K562 (cell line): ENCODE results near the gene RGS4. TPM values are rescaled to one million over a fixed set of nuclear protein-coding genes. Genes with fewer than 3 reads are reported as not detected.
"Not testable (repeated sequence)": the region's sequence is repeated elsewhere in the genome, so short reads cannot be mapped to it uniquely, and the experiment has no call there.

Experiments used
- ATAC-seq: fragments of 200-7000 bp; cut with Tn5 transposase; 3 replicates; pipeline ENCODE4 v1.9.1; 2020; ENCODE audit warnings: moderate library complexity
- BruUV-seq: library from RNA; stranded (reverse); fragments of 400-500 nt; replicated peaks from 2 replicates; lab custom pipeline; 2021; lab: Mats Ljungman, UMichigan
- CTCF ChIA-PET: fragments of 300-600 bp; formaldehyde crosslinking; extraction: SDS; loops from one replicate; lab custom pipeline; 2021; ENCODE audit warnings: low intra/inter-chr PET ratio; lab: Yijun Ruan, JAX
- POLR2A ChIA-PET: fragments of 300-600, 350-650 bp; sonication (Branson Sonifier 250); formaldehyde crosslinking; extraction: SDS; loops from one replicate; lab custom pipeline; 2021; ENCODE audit warnings: antibody characterized with exemption, inconsistent platforms; lab: Yijun Ruan, JAX
- DNase-seq, 4 experiments: peaks; one replicate each; pipeline versions ENCODE4 v3.0.0 to v3.0.0-alpha.2; 2011 to 2018; ENCODE audit warnings: low spot score in 3 of 4, mixed read lengths in 3 of 4; ENCODE audit errors: extremely low read depth in 1 of 4
- FAIRE-seq: peaks from 2 replicates; lab custom pipeline; 2011; peaks lifted over from hg19 to GRCh38; lab: Jason Lieb, UNC
- H2AFZ ChIP-seq: 2 replicates; pipeline ENCODE4 v1.6.0; 2011; ENCODE audit warnings: low read depth, low read length, control low read depth, inconsistent platforms
- H3K27ac ChIP-seq: fragments of 200-600 bp; 3 replicates; pipeline ENCODE4 v1.8.0; 2011; ENCODE audit warnings: low read depth, mild to moderate bottlenecking, control low read depth, inconsistent platforms, low read length, moderate library complexity, mixed read lengths; ENCODE audit errors: extremely low read depth
- H3K27me3 ChIP-seq, 2 experiments: fragments of 300-600 bp in 1 of 2; 2 replicates in 1 of 2; 3 replicates in 1 of 2; pipeline versions ENCODE4 v1.6.0 to v1.8.0; 2011; ENCODE audit warnings: inconsistent platforms in 2 of 2, low read length in 2 of 2, mild to moderate bottlenecking in 1 of 2, mixed read lengths in 1 of 2, moderate library complexity in 1 of 2; ENCODE audit not compliant: control insufficient read depth in 2 of 2, insufficient read depth in 2 of 2
- H3K36me3 ChIP-seq: fragments of 300-600 bp; 3 replicates; pipeline ENCODE4 v1.8.0; 2011; ENCODE audit warnings: mild to moderate bottlenecking, low read length, inconsistent platforms; ENCODE audit not compliant: control insufficient read depth, insufficient read depth
- H3K4me1 ChIP-seq, 2 experiments: fragments of 200-600 bp in 1 of 2; replicated peaks in 1 of 2; 2 replicates in 1 of 2; 3 replicates in 1 of 2; pipeline versions ENCODE4 v1.5.1 to v1.8.0; 2011; ENCODE audit warnings: inconsistent platforms in 2 of 2, low read length in 2 of 2, mild to moderate bottlenecking in 1 of 2, mixed read lengths in 1 of 2, moderate library complexity in 1 of 2; ENCODE audit not compliant: control insufficient read depth in 2 of 2, insufficient read depth in 2 of 2
- H3K4me2 ChIP-seq: 2 replicates; pipeline ENCODE4 v1.6.1; 2011; ENCODE audit warnings: low read length, control low read depth, inconsistent platforms, mixed read lengths; ENCODE audit not compliant: insufficient read depth
- H3K4me3 ChIP-seq: fragments of 200-600 bp; sonication (generic), shearing (Covaris generic); 2 replicates; pipeline ENCODE4 v1.5.1; 2016; ENCODE audit warnings: control low read depth, inconsistent platforms
- H3K79me2 ChIP-seq: fragments of 200-600 bp; 3 replicates; pipeline ENCODE4 v1.8.0; 2011; ENCODE audit warnings: low read length, inconsistent platforms; ENCODE audit not compliant: control insufficient read depth, insufficient read depth
- H3K9ac ChIP-seq, 2 experiments: 2 replicates each; pipeline versions ENCODE4 v1.6.0 to v1.6.1; 2011; ENCODE audit warnings: low read depth in 2 of 2, low read length in 2 of 2, control low read depth in 1 of 2, inconsistent platforms in 1 of 2, mild to moderate bottlenecking in 1 of 2, mixed read lengths in 1 of 2; ENCODE audit not compliant: insufficient read depth in 1 of 2
- H3K9me1 ChIP-seq: one replicate; pipeline ENCODE4 v1.6.0; 2011; ENCODE audit warnings: inconsistent platforms, mild to moderate bottlenecking, low read length, moderate library complexity; ENCODE audit not compliant: control insufficient read depth, insufficient read depth
- H3K9me3 ChIP-seq: replicated peaks from 2 replicates; pipeline ENCODE4 v1.5.1; 2011; ENCODE audit warnings: low read depth, low read length, inconsistent platforms; ENCODE audit not compliant: control insufficient read depth, insufficient read depth
- H4K20me1 ChIP-seq: replicated peaks from 2 replicates; pipeline ENCODE4 v1.6.1; 2011; ENCODE audit warnings: low read length, inconsistent platforms, mixed read lengths; ENCODE audit not compliant: control insufficient read depth, insufficient read depth
- NCOA6 ChIP-seq: fragments of 450-650 bp; IDR thresholded peaks from 2 replicates; pipeline ENCODE4 v1.6.1; 2017; ENCODE audit warnings: mild to moderate bottlenecking
- NR4A1 ChIP-seq, 2 experiments: fragments of 250-450 bp in 1 of 2; fragments of 450-650 bp in 1 of 2; sonication (Bioruptor Pico) in 1 of 2; IDR thresholded peaks; 2 replicates each; pipeline versions ENCODE4 v1.4.0 to v1.6.1; 2016 to 2020; ENCODE audit warnings: mild to moderate bottlenecking in 2 of 2, missing compliant biosample characterization in 1 of 2, missing genetic modification characterization in 1 of 2, moderate library complexity in 1 of 2
- ZNF146 ChIP-seq: IDR thresholded peaks from one replicate; pipeline ENCODE4 v1.6.1; 2018; ENCODE audit warnings: missing compliant biosample characterization; ENCODE audit not compliant: unreplicated experiment
- WGBS: fragments of 100-300 bp; shearing (Covaris generic); methylation state at CpG from one replicate; pipeline ENCODE4 v1.1.6; 2016; ENCODE audit warnings: low coverage, mixed read lengths; ENCODE audit not compliant: insufficient coverage; ENCODE audit errors: missing lambda C conversion rate; 5-methylcytosine and 5-hydroxymethylcytosine counted together
- in situ Hi-C: fragments of 300-500 bp; cut with MboI; formaldehyde crosslinking; loops from 4 replicates; pipeline ENCODE4 v1.15.0; 2018; ENCODE audit warnings: inconsistent platforms, mixed read lengths
- intact Hi-C: fragments of 100-400 bp; cut with micrococcal nuclease; formaldehyde crosslinking; loops from 2 replicates; pipeline ENCODE4 v1.14.2; 2022
- polyA plus RNA-seq, 8 experiments: library from polyadenylated mRNA; depleted of rRNA in 4 of 8; stranded (reverse) in 5 of 8; unstranded in 3 of 8; fragments of >200 nt; fragmentation: Nextera tagmentation in 2 of 8; fragmentation: Illumina TruSeq in 1 of 8; extraction: Ambion mirVana in 2 of 8; extraction: Trizol in 1 of 8; gene quantifications; 2 replicates each; pipeline versions ENCODE4 v1.2.1 to v1.2.3, GENCODE V29; 2011 to 2014; ENCODE audit warnings: inconsistent platforms in 1 of 8, missing spikeins in 1 of 8
- total RNA-seq, 7 experiments: library from RNA; depleted of rRNA in 6 of 7; stranded (reverse); fragments of >200 nt in 6 of 7; fragmentation: Illumina TruSeq in 2 of 7; extraction: Trizol in 2 of 7; gene quantifications; 2 replicates each; pipeline versions ENCODE4 v1.2.1 to v1.2.3, GENCODE V29; 2011 to 2021; ENCODE audit warnings: low replicate concordance in 1 of 7

Gene RGS4
- total and polyA plus RNA-seq, 9 of the 15 experiments (the other 6 are each of a cell fraction or from before 2014, with no cell fraction given) = not detected

- 3% methylated on average over 3 of the region's 4 CpGs for WGBS
- FAIRE-seq, CTCF ChIA-PET: not testable (repeated sequence)
These were observed 20.0 kb downstream of the RGS4 start for GRCh38 chr1:163089117-163089516.

GRCh38 chr1:163090321-163090945, 21.3 kb downstream of the RGS4 start:
- in situ Hi-C loops (no loop called here), intact Hi-C loops (no loop called here)
- H3K36me3 ChIP-seq = no peaks in the 10 kb centered on the region
- no peaks in the 10 kb centered on the region for H3K79me2 ChIP-seq
- no peak overlapping the region for H3K27ac ChIP-seq
- ChIA-PET CTCF (no interaction called here), POLR2A (no interaction called here)
- no peak overlapping the region for H3K9ac ChIP-seq
- H3K9me1 ChIP-seq = no peaks in the 10 kb centered on the region
- no TSS peak for BruUV-seq
- WGBS = 4% methylated on average over 3 of the region's 3 CpGs
- ATAC-seq = no peak
- H3K9me3 ChIP-seq = no peaks in the 10 kb centered on the region
- H3K4me2 ChIP-seq = no peak overlapping the region
- no peak for DNase-seq
- H4K20me1 ChIP-seq = no peaks in the 10 kb centered on the region
- no peaks in the 10 kb centered on the region for H3K27me3 ChIP-seq
- no peak overlapping the region for H3K4me3 ChIP-seq
- peak; percentile 26 for FAIRE-seq
- no peaks in the 10 kb centered on the region for H3K4me1 ChIP-seq
- no peak overlapping the region for H2AFZ ChIP-seq
- TF ChIP-seq NR4A1 (CRISPR knock-in tag; IDR thresholded peaks at IDR 0.05) = no peak
- no peak for TF ChIP-seq NR4A1 (tag; IDR thresholded peaks at IDR 0.05)
- TF ChIP-seq NCOA6 = no peak
- TF ChIP-seq, all 486 proteins: peak for 0

More at GRCh38 chr1:163089117-163089516, 20.0 kb downstream of the RGS4 start:
- H3K27me3 ChIP-seq, H3K9ac ChIP-seq, H3K27ac ChIP-seq, POLR2A ChIA-PET, H4K20me1 ChIP-seq, H3K4me1 ChIP-seq, DNase-seq, H3K9me3 ChIP-seq, H3K4me3 ChIP-seq, BruUV-seq, ATAC-seq, intact Hi-C loops, H3K4me2 ChIP-seq, H2AFZ ChIP-seq, H3K79me2 ChIP-seq, H3K9me1 ChIP-seq, H3K36me3 ChIP-seq, in situ Hi-C loops: not testable (repeated sequence)
- TF ChIP-seq ZNF146 (CRISPR knock-in tag) = peak; percentile 53
